PFSK-1 (cell line): Measurements from ENCODE around the gene ABCA8.

ENCODE experiments used
- FOXP2 ChIP-seq: optimal IDR thresholded peaks from 2 replicates; pipeline ENCODE3; 2011; ENCODE audit warnings: borderline replicate concordance, control low read depth, inconsistent platforms; ENCODE audit not compliant: insufficient read depth; ENCODE audit errors: extremely low read length, extremely low read depth
- POLR2AphosphoS5 ChIP-seq: IDR thresholded peaks from 2 replicates; pipeline ENCODE4 v1.6.1; 2012; ENCODE audit warnings: low read depth, mild to moderate bottlenecking, control low read depth, low read length, moderate library complexity
- SIN3A ChIP-seq: IDR thresholded peaks from 2 replicates; pipeline ENCODE4 v1.6.1; 2012; ENCODE audit warnings: mild to moderate bottlenecking, low read length, moderate library complexity, borderline replicate concordance; ENCODE audit not compliant: insufficient read depth
- TAF1 ChIP-seq: IDR thresholded peaks from 2 replicates; pipeline ENCODE4 v1.6.1; 2012; ENCODE audit warnings: low read length, control low read depth, borderline replicate concordance; ENCODE audit not compliant: insufficient read depth
- TF ChIP-seq, protein P1 (sequence below), 2 experiments: IDR thresholded peaks; 2 replicates each; pipeline versions ENCODE4 v1.6.1 to v1.8.0; 2011 to 2012; ENCODE audit warnings: low read depth in 2 of 2, low read length in 2 of 2, control low read depth in 1 of 2, inconsistent platforms in 1 of 2, mild to moderate bottlenecking in 1 of 2, moderate library complexity in 1 of 2; ENCODE audit not compliant: insufficient read depth in 1 of 2

Gene ABCA8

DNA sequence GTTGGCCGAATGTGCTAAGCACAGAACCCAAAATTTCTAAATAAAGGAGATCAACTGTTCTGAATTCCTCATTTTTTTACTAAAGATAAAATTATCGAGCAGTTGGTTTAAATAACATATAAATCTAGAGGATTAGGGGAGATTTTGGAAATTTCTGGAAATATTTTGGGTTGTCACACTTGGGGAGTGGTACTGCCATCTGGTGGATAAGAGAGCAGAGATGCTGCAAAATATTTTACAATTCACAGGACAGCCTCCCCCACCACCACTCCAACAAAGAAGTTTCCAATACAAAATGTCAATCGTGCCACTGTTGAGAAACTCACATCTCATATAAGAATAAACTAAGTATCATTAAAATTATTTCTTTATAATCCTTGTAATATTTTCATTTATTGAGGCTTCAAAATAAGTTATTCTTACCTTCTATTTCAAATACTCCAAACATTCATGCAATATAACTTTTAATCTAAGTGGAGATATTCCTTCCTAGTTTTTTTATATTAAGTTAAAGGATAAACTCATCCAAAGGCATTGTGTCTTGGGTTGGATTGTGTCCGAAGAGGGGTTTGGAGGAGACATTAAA, 17.0 kb upstream of the ABCA8 start:
- TF ChIP-seq SIN3A (no peak), FOXP2 (no peak)
- TF ChIP-seq, protein P1, sequence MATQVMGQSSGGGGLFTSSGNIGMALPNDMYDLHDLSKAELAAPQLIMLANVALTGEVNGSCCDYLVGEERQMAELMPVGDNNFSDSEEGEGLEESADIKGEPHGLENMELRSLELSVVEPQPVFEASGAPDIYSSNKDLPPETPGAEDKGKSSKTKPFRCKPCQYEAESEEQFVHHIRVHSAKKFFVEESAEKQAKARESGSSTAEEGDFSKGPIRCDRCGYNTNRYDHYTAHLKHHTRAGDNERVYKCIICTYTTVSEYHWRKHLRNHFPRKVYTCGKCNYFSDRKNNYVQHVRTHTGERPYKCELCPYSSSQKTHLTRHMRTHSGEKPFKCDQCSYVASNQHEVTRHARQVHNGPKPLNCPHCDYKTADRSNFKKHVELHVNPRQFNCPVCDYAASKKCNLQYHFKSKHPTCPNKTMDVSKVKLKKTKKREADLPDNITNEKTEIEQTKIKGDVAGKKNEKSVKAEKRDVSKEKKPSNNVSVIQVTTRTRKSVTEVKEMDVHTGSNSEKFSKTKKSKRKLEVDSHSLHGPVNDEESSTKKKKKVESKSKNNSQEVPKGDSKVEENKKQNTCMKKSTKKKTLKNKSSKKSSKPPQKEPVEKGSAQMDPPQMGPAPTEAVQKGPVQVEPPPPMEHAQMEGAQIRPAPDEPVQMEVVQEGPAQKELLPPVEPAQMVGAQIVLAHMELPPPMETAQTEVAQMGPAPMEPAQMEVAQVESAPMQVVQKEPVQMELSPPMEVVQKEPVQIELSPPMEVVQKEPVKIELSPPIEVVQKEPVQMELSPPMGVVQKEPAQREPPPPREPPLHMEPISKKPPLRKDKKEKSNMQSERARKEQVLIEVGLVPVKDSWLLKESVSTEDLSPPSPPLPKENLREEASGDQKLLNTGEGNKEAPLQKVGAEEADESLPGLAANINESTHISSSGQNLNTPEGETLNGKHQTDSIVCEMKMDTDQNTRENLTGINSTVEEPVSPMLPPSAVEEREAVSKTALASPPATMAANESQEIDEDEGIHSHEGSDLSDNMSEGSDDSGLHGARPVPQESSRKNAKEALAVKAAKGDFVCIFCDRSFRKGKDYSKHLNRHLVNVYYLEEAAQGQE (IDR thresholded peaks at IDR 0.05; ENCODE audit: insufficient read depth in 1 of 2, low read depth in 2 of 2, low read length in 2 of 2), result no peak

DNA sequence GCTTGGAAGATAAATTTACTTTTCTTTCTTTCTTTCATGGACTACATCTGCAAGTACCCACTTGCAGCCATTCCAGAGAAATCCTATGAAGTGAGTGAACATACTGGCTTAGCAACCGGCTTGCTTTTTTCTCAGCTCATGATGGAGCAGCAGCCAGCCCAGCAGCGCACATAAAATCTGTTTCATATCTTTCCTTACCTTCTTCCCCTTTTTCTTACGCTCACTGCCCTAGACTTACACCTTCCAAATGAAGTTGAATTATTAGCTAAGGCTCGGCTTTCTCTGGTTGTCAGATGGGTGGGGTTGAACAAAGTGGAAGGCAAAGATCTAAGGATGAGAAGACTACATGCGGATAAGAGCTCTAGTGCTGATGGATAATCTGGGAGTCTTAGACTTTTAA, 13.9 kb upstream of the ABCA8 start:
- no peak for TF ChIP-seq TAF1
- no peak for TF ChIP-seq FOXP2
- TF ChIP-seq, protein P1 (IDR thresholded peaks at IDR 0.05; ENCODE audit: insufficient read depth in 1 of 2, low read depth in 2 of 2, low read length in 2 of 2), result no peak
- no peak for TF ChIP-seq SIN3A
- no peak for TF ChIP-seq POLR2AphosphoS5

DNA sequence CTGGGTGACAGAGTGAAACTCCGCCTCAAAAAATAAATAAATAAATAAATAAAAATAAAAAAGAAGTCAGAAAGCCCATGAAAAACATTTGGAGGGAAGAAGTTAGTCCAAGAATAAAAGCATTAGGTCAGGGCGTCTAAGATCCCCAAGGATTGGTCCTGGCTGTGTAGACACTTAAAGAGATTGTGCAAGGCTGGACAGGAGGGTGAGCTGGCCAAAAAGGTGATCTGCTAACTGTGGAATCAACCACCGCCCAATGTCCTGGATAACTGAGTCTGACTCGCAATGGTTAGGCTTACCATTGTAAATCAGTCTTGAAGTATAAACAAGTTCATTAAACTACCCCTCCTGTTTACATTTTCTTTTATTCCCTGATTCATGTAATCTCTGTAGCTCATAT, 8.8 kb upstream of the ABCA8 start:
- TF ChIP-seq TAF1, result no peak
- no peak for TF ChIP-seq POLR2AphosphoS5
- no peak for TF ChIP-seq FOXP2
- TF ChIP-seq SIN3A, result no peak
- TF ChIP-seq, protein P1 (IDR thresholded peaks at IDR 0.05; ENCODE audit: insufficient read depth in 1 of 2, low read depth in 2 of 2, low read length in 2 of 2), result no peak

DNA sequence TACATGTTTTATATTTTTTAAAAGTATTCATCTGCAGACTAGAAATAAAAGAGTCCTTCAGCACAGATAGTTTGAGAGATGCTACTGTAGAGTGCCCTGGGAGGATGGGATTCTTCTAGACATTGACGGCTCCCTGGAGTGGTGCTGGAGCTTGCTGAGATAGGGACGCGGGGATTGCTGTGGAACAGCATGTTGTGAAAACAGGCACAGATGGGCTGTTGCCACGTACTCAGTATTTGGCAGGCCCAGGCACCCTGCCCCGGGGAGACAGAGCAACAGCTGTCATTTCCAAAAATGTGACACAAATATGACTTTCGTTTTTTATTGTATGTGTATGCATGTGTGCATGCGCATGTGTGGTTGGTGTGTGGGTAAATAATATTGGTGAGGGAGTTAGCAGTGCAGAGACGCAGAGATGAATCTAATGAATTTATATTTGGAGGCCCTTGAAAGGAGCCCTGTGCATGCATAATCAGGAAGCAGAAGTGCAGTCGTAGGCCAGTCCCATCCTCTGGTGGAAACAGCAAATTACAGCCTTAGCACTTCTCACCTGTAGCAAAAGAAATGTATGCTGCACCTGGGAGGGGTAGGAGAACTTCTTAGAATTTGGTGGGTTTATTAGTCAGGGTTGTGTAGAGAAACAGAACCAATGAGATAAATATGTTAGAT, 6.2 kb upstream of the ABCA8 start:
- TF ChIP-seq, protein P1 (IDR thresholded peaks at IDR 0.05; ENCODE audit: insufficient read depth in 1 of 2, low read depth in 2 of 2, low read length in 2 of 2), result no peak
- TF ChIP-seq TAF1 (no peak), SIN3A (no peak), FOXP2 (no peak), POLR2AphosphoS5 (no peak)

DNA sequence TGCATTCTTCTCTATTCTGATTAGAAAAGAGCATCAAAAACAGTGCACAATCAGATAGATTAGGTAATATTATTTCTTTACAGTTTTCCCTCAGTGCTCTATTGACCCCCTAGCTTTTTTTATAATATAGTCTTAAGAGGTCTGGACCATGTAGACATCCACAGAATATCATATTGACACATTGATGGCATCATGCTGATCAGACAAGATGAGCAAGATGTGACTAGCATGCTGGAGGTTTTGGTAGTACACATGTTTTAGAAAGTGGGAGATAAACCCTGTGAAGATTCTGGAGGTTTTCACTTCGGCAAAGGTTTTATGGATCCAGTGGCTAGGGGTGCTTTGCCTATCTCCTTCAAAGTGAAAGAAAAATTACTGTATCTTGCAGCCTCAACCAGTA, 2.8 kb upstream of the ABCA8 start:
- TF ChIP-seq TAF1 (no peak), FOXP2 (no peak), SIN3A (no peak), POLR2AphosphoS5 (no peak)
- TF ChIP-seq, protein P1 (IDR thresholded peaks at IDR 0.05; ENCODE audit: insufficient read depth in 1 of 2, low read depth in 2 of 2, low read length in 2 of 2), result no peak
